GM12872 (cell line): ENCODE measurements around the gene FEZF1.

Source experiments
- TF ChIP-seq, protein P1 (sequence below): IDR thresholded peaks from 3 replicates; pipeline ENCODE4 v1.5.1; 2011; ENCODE audit warnings: low read depth, mild to moderate bottlenecking, low read length, moderate library complexity; ENCODE audit not compliant: insufficient read depth

Gene FEZF1

GRCh38 chr7:122258971-122259370 is 45.6 kb downstream of the FEZF1 start:
- TF ChIP-seq, protein P1, sequence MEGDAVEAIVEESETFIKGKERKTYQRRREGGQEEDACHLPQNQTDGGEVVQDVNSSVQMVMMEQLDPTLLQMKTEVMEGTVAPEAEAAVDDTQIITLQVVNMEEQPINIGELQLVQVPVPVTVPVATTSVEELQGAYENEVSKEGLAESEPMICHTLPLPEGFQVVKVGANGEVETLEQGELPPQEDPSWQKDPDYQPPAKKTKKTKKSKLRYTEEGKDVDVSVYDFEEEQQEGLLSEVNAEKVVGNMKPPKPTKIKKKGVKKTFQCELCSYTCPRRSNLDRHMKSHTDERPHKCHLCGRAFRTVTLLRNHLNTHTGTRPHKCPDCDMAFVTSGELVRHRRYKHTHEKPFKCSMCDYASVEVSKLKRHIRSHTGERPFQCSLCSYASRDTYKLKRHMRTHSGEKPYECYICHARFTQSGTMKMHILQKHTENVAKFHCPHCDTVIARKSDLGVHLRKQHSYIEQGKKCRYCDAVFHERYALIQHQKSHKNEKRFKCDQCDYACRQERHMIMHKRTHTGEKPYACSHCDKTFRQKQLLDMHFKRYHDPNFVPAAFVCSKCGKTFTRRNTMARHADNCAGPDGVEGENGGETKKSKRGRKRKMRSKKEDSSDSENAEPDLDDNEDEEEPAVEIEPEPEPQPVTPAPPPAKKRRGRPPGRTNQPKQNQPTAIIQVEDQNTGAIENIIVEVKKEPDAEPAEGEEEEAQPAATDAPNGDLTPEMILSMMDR: no peak

- TF ChIP-seq, protein P1: no peak
These were observed 47.5 kb downstream of the FEZF1 start for GRCh38 chr7:122257056-122257455.

DNA sequence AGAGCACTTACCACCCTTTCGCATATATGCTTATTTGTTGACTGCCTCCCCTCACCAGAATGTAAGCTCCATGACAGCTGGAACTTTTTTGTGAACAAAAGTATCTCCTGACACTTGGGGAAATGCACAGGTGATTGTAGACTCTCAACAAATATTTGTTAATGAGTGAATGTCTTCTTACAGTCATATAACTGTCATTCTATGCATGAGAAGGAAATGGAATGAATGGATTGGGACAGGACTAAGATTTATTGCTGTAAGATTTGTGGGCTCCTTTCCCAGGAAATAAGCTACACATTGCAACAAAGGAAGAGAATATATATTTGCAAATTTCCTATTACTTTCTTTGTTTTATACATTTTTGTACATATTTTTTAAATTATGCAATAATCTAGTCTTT is 48.5 kb downstream of the FEZF1 start:
- TF ChIP-seq, protein P1: no peak

DNA sequence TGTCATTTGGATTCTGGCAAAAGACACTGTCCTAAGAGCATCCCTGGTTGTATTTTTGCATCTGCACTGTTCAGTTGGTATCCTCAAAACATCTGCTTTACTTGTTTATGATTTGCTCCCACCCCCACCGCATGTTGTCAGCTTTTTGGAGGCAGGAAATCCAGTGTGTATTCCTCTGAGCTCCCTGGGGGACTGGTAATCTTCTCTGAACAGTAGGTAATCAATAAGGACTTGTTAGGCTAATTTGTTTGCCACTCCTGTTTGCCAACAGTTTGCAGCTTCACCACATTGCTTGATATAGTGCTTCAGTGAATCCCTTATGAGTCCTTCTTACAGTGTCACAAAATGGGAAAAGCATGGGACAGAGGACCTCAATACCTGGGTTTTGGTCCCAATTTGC is 49.1 kb downstream of the FEZF1 start:
- TF ChIP-seq, protein P1: no peak
